Tibial nerve (tissue), 4 donors: ENCODE results near the gene DIABLO.

Experiments used
- EP300 ChIP-seq, 2 donors: sonication (generic); formaldehyde crosslinking; IDR thresholded peaks; one replicate each; pipeline ENCODE4 v1.6.1; 2017; ENCODE audit warnings: antibody characterized with exemption in 2 of 2, mild to moderate bottlenecking in 1 of 2
- POLR2A ChIP-seq, 2 donors: fragments of 450-650 bp; IDR thresholded peaks; one replicate each; pipeline ENCODE4 v1.6.1; 2017; ENCODE audit warnings: antibody characterized with exemption in 2 of 2, mild to moderate bottlenecking in 2 of 2, moderate library complexity in 2 of 2
- TF ChIP-seq, protein P1 (sequence below), 5 experiments: fragments of 200-600 bp in 3 of 5; fragments of 450-650 bp in 2 of 5; sonication (generic) in 3 of 5; IDR thresholded peaks; one replicate each; pipeline ENCODE4 v1.5.1; 2016 to 2019; ENCODE audit warnings: antibody characterized with exemption in 5 of 5, mild to moderate bottlenecking in 3 of 5, moderate library complexity in 2 of 5

DNA sequence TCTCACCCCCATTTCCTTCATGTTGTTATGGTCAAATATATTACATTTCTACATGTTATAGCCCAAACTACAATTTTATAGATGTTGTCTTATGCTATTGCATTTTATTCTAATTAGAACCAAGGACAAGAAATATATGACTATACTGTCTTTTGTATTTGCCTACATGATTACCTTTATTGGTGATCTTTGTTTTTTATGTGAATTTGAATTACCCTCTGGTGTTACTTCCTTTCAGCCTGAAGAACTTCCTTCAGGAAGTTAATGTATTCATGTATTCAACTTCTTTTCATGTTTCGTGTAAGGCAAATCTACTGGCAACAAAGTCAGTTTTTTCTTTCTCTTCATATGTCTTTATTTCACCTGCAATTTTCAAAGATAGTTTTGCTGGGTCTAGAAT is 31.0 kb downstream of the DIABLO start:
- TF ChIP-seq, protein P1, sequence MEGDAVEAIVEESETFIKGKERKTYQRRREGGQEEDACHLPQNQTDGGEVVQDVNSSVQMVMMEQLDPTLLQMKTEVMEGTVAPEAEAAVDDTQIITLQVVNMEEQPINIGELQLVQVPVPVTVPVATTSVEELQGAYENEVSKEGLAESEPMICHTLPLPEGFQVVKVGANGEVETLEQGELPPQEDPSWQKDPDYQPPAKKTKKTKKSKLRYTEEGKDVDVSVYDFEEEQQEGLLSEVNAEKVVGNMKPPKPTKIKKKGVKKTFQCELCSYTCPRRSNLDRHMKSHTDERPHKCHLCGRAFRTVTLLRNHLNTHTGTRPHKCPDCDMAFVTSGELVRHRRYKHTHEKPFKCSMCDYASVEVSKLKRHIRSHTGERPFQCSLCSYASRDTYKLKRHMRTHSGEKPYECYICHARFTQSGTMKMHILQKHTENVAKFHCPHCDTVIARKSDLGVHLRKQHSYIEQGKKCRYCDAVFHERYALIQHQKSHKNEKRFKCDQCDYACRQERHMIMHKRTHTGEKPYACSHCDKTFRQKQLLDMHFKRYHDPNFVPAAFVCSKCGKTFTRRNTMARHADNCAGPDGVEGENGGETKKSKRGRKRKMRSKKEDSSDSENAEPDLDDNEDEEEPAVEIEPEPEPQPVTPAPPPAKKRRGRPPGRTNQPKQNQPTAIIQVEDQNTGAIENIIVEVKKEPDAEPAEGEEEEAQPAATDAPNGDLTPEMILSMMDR (IDR thresholded peaks at IDR 0.05), result no peak
- TF ChIP-seq POLR2A (IDR thresholded peaks at IDR 0.05), result no peak
- TF ChIP-seq EP300 (IDR thresholded peaks at IDR 0.05), result no peak
